Left ventricle myocardium inferior (tissue), 1 donor: ENCODE results near the gene KTN1. TPM values are rescaled to one million over a fixed set of nuclear protein-coding genes. Genes with fewer than 3 reads are reported as not detected.

Source experiments
- DNase-seq: peaks from one replicate; pipeline ENCODE4 v3.0.0-alpha.2; 2020
- H3K27ac ChIP-seq: fragments of 200-600 bp; replicated peaks from 2 replicates; pipeline ENCODE4 v1.8.0; 2021
- H3K27me3 ChIP-seq: fragments of 200-600 bp; 2 replicates; pipeline ENCODE4 v1.8.0; 2021; ENCODE audit warnings: low read depth
- H3K36me3 ChIP-seq: fragments of 200-600 bp; 2 replicates; pipeline ENCODE4 v1.8.0; 2021
- H3K4me1 ChIP-seq: fragments of 200-600 bp; 2 replicates; pipeline ENCODE4 v1.8.0; 2021
- H3K4me3 ChIP-seq: fragments of 200-600 bp; 2 replicates; pipeline ENCODE4 v1.8.0; 2021; ENCODE audit warnings: mild to moderate bottlenecking, moderate library complexity
- H3K9me3 ChIP-seq: fragments of 200-600 bp; replicated peaks from 2 replicates; pipeline ENCODE4 v1.8.0; 2021
- CTCF ChIP-seq: fragments of 200-600 bp; IDR thresholded peaks from 2 replicates; pipeline ENCODE4 v1.8.0; 2021; ENCODE audit warnings: antibody characterized with exemption, mild to moderate bottlenecking, borderline replicate concordance
- intact Hi-C: fragments of 100-400 bp; cut with micrococcal nuclease; formaldehyde crosslinking; loops from one replicate; pipeline ENCODE4 v1.11.0; 2022
- total RNA-seq: library from RNA; stranded (reverse); fragmentation: NEBNext Ultra II Directional; extraction: Animal tissue kit (Norgen Biotek cat#: 25700); gene quantifications from one replicate; pipeline ENCODE4 v1.2.1, GENCODE V29; 2021
- donor health status: DM: no; HTN: yes; CAD: no; lungs with severe emphysema.

Gene KTN1
- total RNA-seq, 1 donor from 2014 or later = 294 TPM

- Histone ChIP-seq H3K4me1 (no peaks in the 10 kb centered on the region), H3K4me3 (no peak overlapping the region), H3K27ac (no peak overlapping the region), H3K9me3 (no peaks in the 10 kb centered on the region), H3K36me3 (no peaks in the 10 kb centered on the region), H3K27me3 (no peaks in the 10 kb centered on the region)
- intact Hi-C loops = no loop called here
- TF ChIP-seq CTCF = no peak
- no peak for DNase-seq
Observed at GRCh38 chr14:55733599-55733998, 153.6 kb downstream of the KTN1 start.

Other genes starting within 250 kb of the KTN1 start
- 13.2 TPM for gene ATG14, start 168.4 kb upstream of the KTN1 start, total RNA-seq
- not detected for gene TBPL2, start 139.6 kb upstream of the KTN1 start, total RNA-seq